C1 segment of cervical spinal cord (tissue), 14 donors: ENCODE results near the gene VWDE.

ENCODE experiments used
- DNase-seq, 14 donors: peaks; one replicate each; lab custom pipeline; 2025; lab: John Stamatoyannopoulos, UW

VWDE gene

GRCh38 chr7:12328888-12329770, 74.5 kb downstream of the VWDE start:
- no peak for DNase-seq

- DNase-seq = no peak
Measured at GRCh38 chr7:12327922-12328321, 75.7 kb downstream of the VWDE start.

- DNase-seq = no peak
Measured at GRCh38 chr7:12325646-12326045, 78.0 kb downstream of the VWDE start.

- DNase-seq = no peak
Measured at GRCh38 chr7:12323415-12323814, 80.2 kb downstream of the VWDE start.

- DNase-seq = no peak
Measured at GRCh38 chr7:12322903-12323300, 80.8 kb downstream of the VWDE start.

GRCh38 chr7:12322284-12322902, 81.3 kb downstream of the VWDE start:
- DNase-seq = no peak

GRCh38 chr7:12320987-12321647, 82.5 kb downstream of the VWDE start:
- no peak for DNase-seq

- DNase-seq = no peak
Measured at GRCh38 chr7:12320241-12320986, 83.3 kb downstream of the VWDE start.

- DNase-seq = no peak
Measured at GRCh38 chr7:12317675-12318074, 86.0 kb downstream of the VWDE start.

- DNase-seq = no peak
Measured at GRCh38 chr7:12316925-12317324, 86.7 kb downstream of the VWDE start.

GRCh38 chr7:12315049-12315448, 88.6 kb downstream of the VWDE start:
- no peak for DNase-seq

- no peak for DNase-seq
Measured at GRCh38 chr7:12314199-12314598, 89.5 kb downstream of the VWDE start.

- no peak for DNase-seq
Measured at GRCh38 chr7:12305502-12305901, 98.2 kb downstream of the VWDE start.

- no peak for DNase-seq
Measured at GRCh38 chr7:12303495-12303894, 100.2 kb downstream of the VWDE start.

GRCh38 chr7:12303062-12303461, 100.6 kb downstream of the VWDE start:
- DNase-seq = no peak

GRCh38 chr7:12300415-12300814, 103.2 kb downstream of the VWDE start:
- no peak for DNase-seq

GRCh38 chr7:12299367-12299766, 104.3 kb downstream of the VWDE start:
- no peak for DNase-seq

GRCh38 chr7:12297283-12298108, 106.2 kb downstream of the VWDE start:
- no peak for DNase-seq

- DNase-seq = no peak
Measured at GRCh38 chr7:12296051-12296570, 107.6 kb downstream of the VWDE start.

GRCh38 chr7:12294701-12295100, 109.0 kb downstream of the VWDE start:
- DNase-seq = no peak

GRCh38 chr7:12291870-12292269, 111.8 kb downstream of the VWDE start:
- no peak for DNase-seq
